K562 (cell line): ENCODE measurements around the gene BDKRB2. TPM values are rescaled to one million over a fixed set of nuclear protein-coding genes. Genes with fewer than 3 reads are reported as not detected.

Source experiments
- ARID4B ChIP-seq: sonication (generic); formaldehyde crosslinking; IDR thresholded peaks from 2 replicates; pipeline ENCODE4 v1.8.0; 2022; ENCODE audit warnings: mild to moderate bottlenecking, missing genetic modification reagents
- ASH1L ChIP-seq: fragments of 450-650 bp; IDR thresholded peaks from 2 replicates; pipeline ENCODE4 v1.6.1; 2018; ENCODE audit warnings: borderline replicate concordance, mild to moderate bottlenecking, low read depth; ENCODE audit not compliant: partially characterized antibody
- LARP7 ChIP-seq: fragments of 450-650 bp; IDR thresholded peaks from 2 replicates; pipeline ENCODE4 v1.6.1; 2016
- MBD1 ChIP-seq: fragments of 250-450 bp; sonication (Bioruptor Pico); IDR thresholded peaks from 2 replicates; pipeline ENCODE4 v1.8.0; 2022; ENCODE audit warnings: inconsistent platforms
- SIRT6 ChIP-seq: IDR thresholded peaks from one replicate; pipeline ENCODE4 v1.6.1; 2012; ENCODE audit warnings: low read depth, mild to moderate bottlenecking, control low read depth, inconsistent platforms, low read length, moderate library complexity
- THRB ChIP-seq: fragments of 450-650 bp; formaldehyde crosslinking; conservative IDR thresholded peaks from 2 replicates; pipeline ENCODE4 v1.4.0; 2022; ENCODE audit warnings: mild to moderate bottlenecking, missing genetic modification characterization
- ZNF655 ChIP-seq: fragments of 250-450 bp; sonication (Bioruptor Pico); IDR thresholded peaks from 2 replicates; pipeline ENCODE4 v1.5.0; 2021
- polyA plus RNA-seq, 8 experiments: library from polyadenylated mRNA; depleted of rRNA in 4 of 8; stranded (reverse) in 5 of 8; unstranded in 3 of 8; fragments of >200 nt; fragmentation: Nextera tagmentation in 2 of 8; fragmentation: Illumina TruSeq in 1 of 8; extraction: Ambion mirVana in 2 of 8; extraction: Trizol in 1 of 8; gene quantifications; 2 replicates each; pipeline versions ENCODE4 v1.2.1 to v1.2.3, GENCODE V29; 2011 to 2014; ENCODE audit warnings: inconsistent platforms in 1 of 8, missing spikeins in 1 of 8
- total RNA-seq, 7 experiments: library from RNA; depleted of rRNA in 6 of 7; stranded (reverse); fragments of >200 nt in 6 of 7; fragmentation: Illumina TruSeq in 2 of 7; extraction: Trizol in 2 of 7; gene quantifications; 2 replicates each; pipeline versions ENCODE4 v1.2.1 to v1.2.3, GENCODE V29; 2011 to 2021; ENCODE audit warnings: low replicate concordance in 1 of 7

The BDKRB2 gene
- total and polyA plus RNA-seq, 9 of the 15 experiments (the other 6 are each of a cell fraction or from before 2014, with no cell fraction given): 0.02 TPM; not detected in 8

GRCh38 chr14:96274122-96274521, 69.5 kb downstream of the BDKRB2 start (continued):
- TF ChIP-seq THRB (CRISPR knock-in tag) (no peak), ASH1L (no peak), LARP7 (no peak), ZNF655 (CRISPR knock-in tag) (no peak), ARID4B (CRISPR knock-in tag) (no peak), SIRT6 (no peak), MBD1 (CRISPR knock-in tag) (no peak)
